DOHH2 (cell line): Measurements from ENCODE around the gene KRT74.

ENCODE experiments used
- H3F3A ChIP-seq: fragments of 200-600 bp; sonication (generic), shearing (Covaris generic); 2 replicates; pipeline ENCODE4 v1.6.0; 2016; ENCODE audit warnings: antibody characterized with exemption, mild to moderate bottlenecking; ENCODE audit not compliant: control insufficient read depth, insufficient read depth
- H3K27ac ChIP-seq: fragments of 200-600 bp; sonication (generic); 2 replicates; pipeline ENCODE4 v1.5.1; 2014; ENCODE audit warnings: low read depth, mild to moderate bottlenecking, low read length, moderate library complexity
- H3K27me3 ChIP-seq: fragments of 200-600 bp; sonication (generic); 2 replicates; pipeline ENCODE4 v1.6.1; 2014; ENCODE audit warnings: mild to moderate bottlenecking, low read length, mixed read lengths; ENCODE audit not compliant: control insufficient read depth
- H3K36me3 ChIP-seq: fragments of 200-600 bp; sonication (generic); 2 replicates; pipeline ENCODE4 v1.6.1; 2014; ENCODE audit warnings: mild to moderate bottlenecking, low read length, moderate library complexity, mixed read lengths; ENCODE audit not compliant: control insufficient read depth
- H3K4me1 ChIP-seq: fragments of 200-600 bp; sonication (generic); 2 replicates; pipeline ENCODE4 v1.6.1; 2014; ENCODE audit warnings: mild to moderate bottlenecking, low read length, mixed read lengths; ENCODE audit not compliant: control insufficient read depth
- H3K4me2 ChIP-seq: fragments of 200-600 bp; sonication (generic); 2 replicates; pipeline ENCODE4 v1.6.0; 2014; ENCODE audit warnings: mild to moderate bottlenecking, low read length, moderate library complexity
- H3K4me3 ChIP-seq: fragments of 200-600 bp; sonication (generic); 2 replicates; pipeline ENCODE4 v1.5.1; 2014; ENCODE audit warnings: mild to moderate bottlenecking, low read length, mixed read lengths
- H3K79me2 ChIP-seq: fragments of 200-600 bp; sonication (generic); 2 replicates; pipeline ENCODE4 v1.6.1; 2014; ENCODE audit warnings: mild to moderate bottlenecking, low read length, mixed read lengths; ENCODE audit not compliant: control insufficient read depth
- H3K9me2 ChIP-seq: fragments of 200-600 bp; sonication (generic); replicated peaks from 2 replicates; pipeline ENCODE4 v1.6.1; 2014; ENCODE audit warnings: mild to moderate bottlenecking, low read length, mixed read lengths; ENCODE audit not compliant: control insufficient read depth
- H3K9me3 ChIP-seq: fragments of 200-600 bp; sonication (generic); 2 replicates; pipeline ENCODE4 v1.6.1; 2014; ENCODE audit warnings: antibody characterized with exemption, low read length, mixed read lengths; ENCODE audit not compliant: control insufficient read depth, insufficient read depth
- H4K20me1 ChIP-seq: fragments of 200-600 bp; sonication (generic); 2 replicates; pipeline ENCODE4 v1.6.0; 2014; ENCODE audit warnings: low read depth, mild to moderate bottlenecking, antibody characterized with exemption, low read length, moderate library complexity; ENCODE audit not compliant: control insufficient read depth, insufficient read depth
- CTCF ChIP-seq: fragments of 200-600 bp; sonication (generic); IDR thresholded peaks from one replicate; pipeline ENCODE4 v1.5.1; 2014; ENCODE audit warnings: antibody characterized with exemption, mild to moderate bottlenecking, low read depth, low read length; ENCODE audit not compliant: poor library complexity, severe bottlenecking
- EZH2phosphoT487 ChIP-seq: fragments of 200-600 bp; sonication (generic); IDR thresholded peaks from 2 replicates; pipeline ENCODE4 v1.6.1; 2017; ENCODE audit warnings: borderline replicate concordance, mild to moderate bottlenecking, antibody characterized with exemption, low read length, moderate library complexity, mixed read lengths

KRT74 gene

GRCh38 chr12:52615208-52615868, 41.7 kb upstream of the KRT74 start:
- no peak overlapping the region for H3K4me2 ChIP-seq
- H3K4me1 ChIP-seq = no peaks in the 10 kb centered on the region
- H3K36me3 ChIP-seq = no peaks in the 10 kb centered on the region
- H3K27ac ChIP-seq = no peak overlapping the region
- TF ChIP-seq EZH2phosphoT487 (no peak), CTCF (no peak)
- H4K20me1 ChIP-seq = no peaks in the 10 kb centered on the region
- H3K9me3 ChIP-seq = no peaks in the 10 kb centered on the region
- no peaks in the 10 kb centered on the region for H3K79me2 ChIP-seq
- H3K4me3 ChIP-seq = no peak overlapping the region
- no peaks in the 10 kb centered on the region for H3F3A ChIP-seq
- peaks cover 10% of the 10 kb centered on the region; the same call in 1 of the 2 replicates for H3K27me3 ChIP-seq
- H3K9me2 ChIP-seq = no peaks in the 10 kb centered on the region

DNA sequence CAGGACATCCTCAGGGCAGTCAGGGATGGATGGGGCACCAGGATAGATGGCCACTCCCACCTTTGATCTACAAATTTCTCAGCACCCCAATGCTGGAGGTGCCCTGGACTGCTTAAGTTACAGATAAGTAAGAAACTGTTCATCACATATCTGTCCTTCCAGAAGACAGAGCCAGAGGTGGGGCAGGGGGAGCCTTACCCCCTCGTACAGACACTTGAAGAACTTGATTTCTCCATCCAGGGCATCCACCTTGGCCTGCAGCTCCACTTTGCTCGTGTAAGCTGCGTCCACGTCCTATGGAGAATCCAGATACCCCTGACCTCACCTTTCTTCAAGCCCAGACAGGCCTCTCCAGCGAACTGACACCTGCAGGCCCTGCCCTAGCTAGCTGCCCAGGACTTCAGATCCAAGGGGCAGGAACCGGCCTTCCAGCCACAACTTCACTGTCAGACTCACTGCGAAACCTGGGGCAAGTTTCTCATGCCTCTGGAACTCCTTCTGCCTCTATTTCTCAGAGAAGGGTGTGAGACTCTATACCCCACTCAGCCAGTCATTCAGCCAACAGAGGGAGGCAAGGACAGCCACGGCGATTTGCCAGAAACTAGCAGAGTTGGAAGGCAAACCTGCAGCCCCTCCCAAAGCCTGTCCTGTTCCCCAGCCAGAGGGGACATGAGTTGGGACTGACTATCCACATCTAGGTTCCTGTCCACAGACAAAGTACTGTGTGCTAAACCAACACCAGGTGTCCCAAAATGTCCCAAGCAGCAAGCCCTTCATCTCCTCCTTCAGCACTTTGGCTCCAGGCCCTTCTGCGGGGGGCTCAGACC, 41.0 kb upstream of the KRT74 start:
- H3K9me2 ChIP-seq = no peaks in the 10 kb centered on the region
- H3K27me3 ChIP-seq = peaks cover 10% of the 10 kb centered on the region; the same call in 1 of the 2 replicates
- TF ChIP-seq EZH2phosphoT487 (no peak), CTCF (no peak)
- no peaks in the 10 kb centered on the region for H3F3A ChIP-seq
- H4K20me1 ChIP-seq = no peaks in the 10 kb centered on the region
- H3K79me2 ChIP-seq = no peaks in the 10 kb centered on the region
- H3K4me2 ChIP-seq = no peak overlapping the region
- no peak overlapping the region for H3K27ac ChIP-seq
- H3K4me3 ChIP-seq = no peak overlapping the region
- no peaks in the 10 kb centered on the region for H3K36me3 ChIP-seq
- no peaks in the 10 kb centered on the region for H3K4me1 ChIP-seq
- H3K9me3 ChIP-seq = no peaks in the 10 kb centered on the region

DNA sequence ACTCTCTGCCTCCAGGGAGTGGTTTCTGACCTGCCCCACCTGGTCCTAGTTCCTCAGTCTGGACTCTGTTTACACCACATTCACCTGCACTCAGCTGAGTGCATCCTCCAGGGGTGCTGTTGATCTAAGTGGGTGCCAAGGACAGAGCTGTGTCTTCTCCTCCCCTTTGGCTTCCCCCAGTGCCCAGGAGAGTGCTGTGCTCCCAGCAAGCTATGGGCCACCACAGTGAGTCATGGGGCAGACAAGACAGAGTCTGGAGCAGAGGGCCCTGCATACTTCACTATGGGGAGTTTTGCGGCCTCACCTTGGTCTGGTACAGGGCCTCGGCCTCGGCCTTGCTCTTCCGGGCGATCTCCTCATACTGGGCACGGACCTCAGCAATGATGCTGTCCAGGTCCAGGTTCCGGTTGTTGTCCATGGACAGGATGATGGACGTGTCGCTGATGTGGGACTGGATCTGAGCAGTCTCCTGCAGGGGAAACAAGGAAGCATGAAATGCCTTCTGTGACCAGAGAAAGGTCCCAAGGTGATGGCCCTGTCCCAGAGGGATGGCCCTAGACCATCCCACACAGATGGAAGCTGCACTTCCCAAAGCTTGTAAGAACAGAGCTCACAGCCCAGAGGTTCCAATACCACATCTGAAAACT, 39.9 kb upstream of the KRT74 start:
- no peak overlapping the region for H3K27ac ChIP-seq
- H3K4me1 ChIP-seq = no peaks in the 10 kb centered on the region
- no peaks in the 10 kb centered on the region for H3K79me2 ChIP-seq
- H4K20me1 ChIP-seq = no peaks in the 10 kb centered on the region
- H3K4me3 ChIP-seq = no peak overlapping the region
- H3K27me3 ChIP-seq = peaks cover 10% of the 10 kb centered on the region; the same call in 1 of the 2 replicates
- no peaks in the 10 kb centered on the region for H3K9me2 ChIP-seq
- no peaks in the 10 kb centered on the region for H3K9me3 ChIP-seq
- TF ChIP-seq EZH2phosphoT487 = no peak
- no peak for TF ChIP-seq CTCF
- no peak overlapping the region for H3K4me2 ChIP-seq
- H3K36me3 ChIP-seq = no peaks in the 10 kb centered on the region
- no peaks in the 10 kb centered on the region for H3F3A ChIP-seq
